Measurements from ENCODE around the gene C1QTNF1. TPM values are rescaled to one million over a fixed set of nuclear protein-coding genes. Genes with fewer than 3 reads are reported as not detected.

Gene C1QTNF1
- total RNA-seq, 4 donors from 2014 or later = 6.3 to 20.6 (median 14.3) TPM

DNA sequence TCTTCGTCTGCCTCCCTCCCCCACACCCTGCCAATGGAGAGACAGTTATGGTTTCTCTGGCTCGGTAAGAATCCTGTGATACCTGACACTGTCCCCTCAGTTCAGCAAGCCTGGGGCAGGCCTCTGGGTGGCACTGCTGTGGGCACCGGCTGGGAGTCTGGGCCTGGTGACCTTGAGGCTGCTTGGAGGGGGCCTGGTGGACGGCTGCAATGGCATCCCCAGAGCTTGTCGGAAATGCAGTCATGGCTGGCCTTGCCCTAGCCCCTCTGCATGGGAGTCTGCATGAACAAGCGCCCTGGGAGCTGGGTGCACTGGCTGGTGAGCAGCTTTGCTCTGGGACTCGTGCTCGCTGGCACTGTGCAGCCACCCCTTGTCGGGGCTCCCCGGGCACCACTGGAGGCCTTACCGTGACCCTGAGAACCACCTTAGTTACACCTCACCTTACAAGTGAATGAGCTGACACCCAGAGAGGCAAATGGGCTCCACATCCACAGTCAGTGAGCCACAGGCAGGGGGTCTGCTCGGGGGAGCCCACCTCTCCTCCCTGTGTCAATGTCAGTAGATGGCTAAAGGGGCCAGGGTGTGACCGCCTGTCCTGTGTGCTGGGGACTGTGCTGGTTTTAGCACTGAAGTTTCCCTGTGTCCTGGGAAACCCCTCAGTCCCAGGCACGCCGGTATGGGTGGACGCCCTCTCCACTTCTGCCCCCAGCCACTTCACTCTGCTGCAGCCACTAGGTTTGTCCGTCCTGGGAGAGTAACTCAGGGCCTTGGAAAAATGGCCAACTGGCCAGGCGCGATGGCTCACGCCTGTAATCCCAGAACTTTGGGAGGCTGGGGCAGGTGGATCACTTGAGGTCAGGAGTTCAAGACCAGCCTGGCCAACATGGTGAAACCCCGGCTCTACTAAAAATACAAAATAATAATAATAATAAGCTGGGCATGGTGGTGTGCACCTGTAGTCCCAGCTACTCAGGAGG lies 45.7 kb upstream of the C1QTNF1 start:
- DNase-seq = no peak
- H3K27ac ChIP-seq = peak overlapping the region; percentile 20 to 83 (median 78)
- H3K4me3 ChIP-seq = peak overlapping the region in 3 of 4 donors; percentile 31 to 60 (median 52)
- H3K9me3 ChIP-seq = no peaks in the 10 kb centered on the region
- H3K4me1 ChIP-seq = peaks cover 0 to 54% (median 13%) of the 10 kb centered on the region in 4 donors
- no peak for TF ChIP-seq POLR2A (IDR thresholded peaks at IDR 0.05)
- TF ChIP-seq, protein P1, sequence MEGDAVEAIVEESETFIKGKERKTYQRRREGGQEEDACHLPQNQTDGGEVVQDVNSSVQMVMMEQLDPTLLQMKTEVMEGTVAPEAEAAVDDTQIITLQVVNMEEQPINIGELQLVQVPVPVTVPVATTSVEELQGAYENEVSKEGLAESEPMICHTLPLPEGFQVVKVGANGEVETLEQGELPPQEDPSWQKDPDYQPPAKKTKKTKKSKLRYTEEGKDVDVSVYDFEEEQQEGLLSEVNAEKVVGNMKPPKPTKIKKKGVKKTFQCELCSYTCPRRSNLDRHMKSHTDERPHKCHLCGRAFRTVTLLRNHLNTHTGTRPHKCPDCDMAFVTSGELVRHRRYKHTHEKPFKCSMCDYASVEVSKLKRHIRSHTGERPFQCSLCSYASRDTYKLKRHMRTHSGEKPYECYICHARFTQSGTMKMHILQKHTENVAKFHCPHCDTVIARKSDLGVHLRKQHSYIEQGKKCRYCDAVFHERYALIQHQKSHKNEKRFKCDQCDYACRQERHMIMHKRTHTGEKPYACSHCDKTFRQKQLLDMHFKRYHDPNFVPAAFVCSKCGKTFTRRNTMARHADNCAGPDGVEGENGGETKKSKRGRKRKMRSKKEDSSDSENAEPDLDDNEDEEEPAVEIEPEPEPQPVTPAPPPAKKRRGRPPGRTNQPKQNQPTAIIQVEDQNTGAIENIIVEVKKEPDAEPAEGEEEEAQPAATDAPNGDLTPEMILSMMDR (IDR thresholded peaks at IDR 0.05) = peak in 3 of 6 experiments; percentile 19 to 28 (median 20)
- H3K27me3 ChIP-seq = no peaks in the 10 kb centered on the region
- H3K36me3 ChIP-seq = no peaks in the 10 kb centered on the region

DNA sequence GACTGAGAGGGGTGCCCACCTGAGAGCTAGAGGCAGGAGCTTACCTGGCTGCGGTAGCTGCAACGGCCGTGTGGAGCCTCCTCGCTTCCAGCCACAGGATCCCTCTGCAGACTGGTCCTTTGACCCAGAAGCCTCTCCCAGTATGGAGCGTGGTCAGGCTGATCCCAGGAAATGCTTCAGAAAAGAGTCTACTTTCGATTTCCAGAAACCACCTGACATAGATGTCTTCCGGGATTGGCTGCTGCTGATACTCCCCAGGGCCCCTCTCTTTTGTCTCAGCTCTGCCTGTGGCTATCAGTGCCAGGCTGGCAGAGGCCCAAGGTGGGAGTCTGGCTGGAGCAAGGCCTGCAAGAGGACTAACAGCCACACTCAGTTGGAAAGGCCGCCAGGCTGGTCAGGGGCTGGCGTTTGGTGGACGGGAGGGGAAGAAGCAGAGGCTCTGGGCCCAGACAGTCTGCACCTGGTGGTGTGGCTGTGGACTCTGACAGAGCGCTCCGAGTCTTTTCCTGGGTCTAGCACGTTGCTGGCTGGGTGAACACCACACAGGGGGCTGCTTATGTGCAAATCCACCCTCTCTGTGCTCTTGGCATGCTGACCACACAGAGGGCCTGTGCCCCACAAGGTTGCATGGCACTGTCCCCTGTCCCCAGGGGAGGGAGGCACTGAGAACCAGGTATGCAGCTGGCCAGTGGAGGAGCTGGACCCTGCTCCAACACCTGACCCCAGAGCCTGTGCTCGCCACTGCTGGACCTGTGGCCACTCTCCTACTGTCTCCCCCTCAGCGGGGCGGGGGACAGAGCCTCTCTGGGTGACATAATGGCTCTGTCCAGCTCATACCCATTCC lies 44.0 kb upstream of the C1QTNF1 start, which contains the start of gene LGALS3BP:
LGALS3BP (minus strand) TSS at position 144 of the 844 bp plus-strand sequence. CDS start 2,732 bp downstream, outside the sequence.
- no peaks in the 10 kb centered on the region for H3K27me3 ChIP-seq
- H3K4me3 ChIP-seq = peak within 1 kb of the TSS; percentile 16 to 60 (median 42)
- peaks cover 0 to 54% (median 13%) of the 10 kb centered on the region in 4 donors for H3K4me1 ChIP-seq
- DNase-seq = peak; percentile 28 to 86 (median 82)
- peak within 1 kb of the TSS; percentile 56 to 83 (median 78) for H3K27ac ChIP-seq
- no peaks in the 10 kb centered on the region for H3K9me3 ChIP-seq
- no peaks in the 10 kb centered on the region for H3K36me3 ChIP-seq
- TF ChIP-seq, protein P1 (IDR thresholded peaks at IDR 0.05) = peak in 1 of 6 experiments; percentile 16
- peak; percentile 88 to 93 for TF ChIP-seq POLR2A (IDR thresholded peaks at IDR 0.05)

DNA sequence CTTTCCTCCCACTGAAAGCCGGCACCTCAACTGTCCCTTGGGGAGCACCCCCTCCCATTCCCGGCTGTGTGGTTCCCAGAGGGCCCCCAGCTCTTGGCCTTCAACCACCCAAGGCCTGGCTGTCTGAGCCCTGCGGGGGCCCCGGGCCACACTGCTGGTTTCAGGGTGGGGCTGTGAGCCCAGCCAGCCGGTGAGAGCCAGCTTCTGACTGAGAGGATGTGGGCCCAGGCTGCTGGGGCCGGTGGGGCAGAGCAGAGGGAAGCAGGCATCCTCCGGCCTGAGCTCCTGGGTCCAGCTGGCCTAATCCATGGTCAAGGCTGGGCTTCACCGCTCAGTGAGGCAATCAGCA lies 43.4 kb upstream of the C1QTNF1 start:
- Histone ChIP-seq H3K36me3 (no peaks in the 10 kb centered on the region), H3K27me3 (no peaks in the 10 kb centered on the region), H3K9me3 (no peaks in the 10 kb centered on the region), H3K4me1 (peaks cover 0 to 48% (median 13%) of the 10 kb centered on the region in 4 donors), H3K27ac (peak overlapping the region; percentile 56 to 83 (median 78)), H3K4me3 (no peak overlapping the region)
- no peak for TF ChIP-seq POLR2A (IDR thresholded peaks at IDR 0.05)
- TF ChIP-seq, protein P1 (IDR thresholded peaks at IDR 0.05) = no peak
- DNase-seq = no peak

DNA sequence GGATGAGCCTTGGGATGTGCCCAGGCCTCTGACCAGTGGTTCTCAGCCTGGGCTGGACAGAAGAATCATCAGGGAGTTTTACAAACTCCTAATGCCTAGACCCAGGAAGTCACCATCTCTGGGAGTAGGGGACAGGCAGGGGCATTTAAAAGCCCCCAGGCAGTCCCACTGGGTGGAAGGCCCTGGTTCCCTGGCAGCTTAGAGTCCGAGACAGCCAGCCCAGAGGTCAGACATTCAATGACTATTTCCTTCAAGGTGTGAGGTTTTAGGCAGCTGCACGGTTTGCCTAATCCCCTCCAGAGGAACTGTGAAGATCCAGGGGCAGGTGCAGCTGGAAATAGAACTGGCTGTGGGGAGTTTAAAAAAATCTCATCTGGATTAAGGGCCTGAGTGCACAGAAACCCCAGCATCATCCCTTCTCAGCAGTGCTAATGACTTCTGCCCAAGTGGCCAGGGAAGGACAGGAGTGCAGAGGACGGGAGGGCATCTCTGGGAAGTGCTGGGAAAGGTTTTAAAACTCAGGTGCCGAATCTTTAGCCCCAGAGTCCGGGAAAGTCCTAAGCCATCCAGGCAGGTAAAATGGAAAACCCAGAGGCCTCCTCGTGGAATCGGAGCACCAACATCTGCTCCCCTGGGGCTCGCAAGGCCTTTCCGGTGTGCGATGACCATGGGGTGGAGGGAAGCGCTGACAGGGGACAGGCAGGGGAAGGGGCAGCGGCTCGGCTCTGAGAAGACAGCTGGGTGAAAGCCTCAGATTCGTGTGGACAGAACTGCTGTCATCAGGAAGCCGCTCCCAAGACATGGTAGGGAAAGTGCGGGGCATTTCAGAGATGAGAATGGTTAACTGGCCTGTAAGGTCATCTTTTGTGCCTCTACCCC lies 42.7 kb upstream of the C1QTNF1 start:
- Histone ChIP-seq H3K27me3 (no peaks in the 10 kb centered on the region), H3K27ac (peak overlapping the region in 1 of 4 donors; percentile 83), H3K4me3 (no peak overlapping the region), H3K4me1 (peaks cover 0 to 48% (median 8%) of the 10 kb centered on the region in 4 donors), H3K9me3 (no peaks in the 10 kb centered on the region), H3K36me3 (no peaks in the 10 kb centered on the region)
- TF ChIP-seq, protein P1 (IDR thresholded peaks at IDR 0.05) = no peak
- TF ChIP-seq POLR2A (IDR thresholded peaks at IDR 0.05) = no peak
- no peak for DNase-seq

All from Peyer's patch (tissue), 4 donors.